GM21717 (cell line): ENCODE results near the gene TSPAN18.

Source experiments
- ATAC-seq: cut with Tn5 transposase; IDR thresholded peaks from one replicate; pipeline ENCODE4 v1.9.1; 2021; ENCODE audit warnings: mild to moderate bottlenecking, moderate library complexity; ENCODE audit not compliant: unreplicated experiment

TSPAN18 gene

DNA sequence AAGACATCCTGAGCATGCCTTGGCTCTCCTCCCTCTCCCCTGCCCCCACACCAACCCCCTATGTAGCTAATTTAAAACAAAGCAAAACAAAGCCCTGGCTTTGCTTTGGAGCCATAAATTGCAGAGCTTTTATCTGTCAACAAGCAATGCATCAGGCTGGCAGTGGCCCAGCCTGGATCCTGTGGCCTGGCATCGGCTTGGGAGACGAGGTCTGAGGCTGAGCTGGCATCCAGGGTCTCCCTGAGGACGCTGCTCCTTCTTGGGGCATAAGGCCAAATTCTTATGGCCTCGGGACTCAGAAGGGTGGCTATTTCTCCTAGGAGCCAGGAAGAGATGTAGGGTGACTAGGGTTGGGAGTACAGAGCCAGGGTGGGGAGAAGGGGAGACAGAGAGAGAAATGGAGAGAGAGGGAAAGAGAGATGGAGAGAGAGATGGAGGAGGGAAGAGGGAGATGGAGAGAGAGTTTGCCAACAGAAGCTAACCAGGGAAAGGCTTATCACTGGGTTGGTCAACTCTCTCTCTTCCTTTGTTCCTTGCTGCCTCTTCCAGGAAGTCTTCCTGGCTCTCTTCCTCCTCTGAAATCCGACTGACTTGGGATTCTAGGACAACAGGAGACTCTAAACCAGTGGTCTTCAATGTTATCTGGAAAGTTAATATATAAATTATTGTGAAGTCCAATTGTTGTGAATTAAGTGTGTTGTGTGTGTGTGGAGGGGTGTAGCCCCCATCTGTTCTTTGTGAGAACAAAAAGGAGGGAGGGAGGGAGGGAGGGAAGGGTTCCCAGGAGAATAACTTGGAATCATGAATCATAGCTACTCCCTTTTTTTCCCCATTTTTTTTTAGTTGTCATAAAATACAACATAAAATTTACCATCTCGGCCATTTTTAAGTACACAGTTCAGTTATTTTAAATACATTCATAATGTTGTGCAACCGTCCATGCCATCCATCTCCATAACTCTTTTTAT is 29.1 kb downstream of the TSPAN18 start:
- no peak for ATAC-seq

DNA sequence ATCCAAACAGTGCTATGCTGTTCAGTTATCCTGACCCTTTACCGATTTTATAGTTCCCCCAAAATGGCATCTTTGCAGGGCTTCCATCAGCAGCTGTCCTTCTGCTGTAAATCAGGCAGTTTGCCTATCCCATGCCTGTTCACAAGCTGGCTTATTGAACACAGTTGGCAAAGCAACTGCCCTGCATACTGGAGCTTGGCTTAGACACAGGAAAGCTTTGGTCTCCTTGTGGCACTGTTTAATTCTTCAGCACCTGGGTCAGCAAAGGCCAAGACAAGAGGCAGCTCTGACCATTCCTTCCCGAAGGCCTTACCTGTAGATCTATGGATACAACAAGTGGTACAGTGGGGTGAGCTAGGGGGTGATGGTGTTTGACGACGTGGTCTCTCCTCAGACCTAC is 32.2 kb downstream of the TSPAN18 start:
- no peak for ATAC-seq

GRCh38 chr11:44759743-44760476 is 33.1 kb downstream of the TSPAN18 start:
- ATAC-seq, result no peak

GRCh38 chr11:44760477-44760872 is 33.7 kb downstream of the TSPAN18 start:
- ATAC-seq, result no peak

DNA sequence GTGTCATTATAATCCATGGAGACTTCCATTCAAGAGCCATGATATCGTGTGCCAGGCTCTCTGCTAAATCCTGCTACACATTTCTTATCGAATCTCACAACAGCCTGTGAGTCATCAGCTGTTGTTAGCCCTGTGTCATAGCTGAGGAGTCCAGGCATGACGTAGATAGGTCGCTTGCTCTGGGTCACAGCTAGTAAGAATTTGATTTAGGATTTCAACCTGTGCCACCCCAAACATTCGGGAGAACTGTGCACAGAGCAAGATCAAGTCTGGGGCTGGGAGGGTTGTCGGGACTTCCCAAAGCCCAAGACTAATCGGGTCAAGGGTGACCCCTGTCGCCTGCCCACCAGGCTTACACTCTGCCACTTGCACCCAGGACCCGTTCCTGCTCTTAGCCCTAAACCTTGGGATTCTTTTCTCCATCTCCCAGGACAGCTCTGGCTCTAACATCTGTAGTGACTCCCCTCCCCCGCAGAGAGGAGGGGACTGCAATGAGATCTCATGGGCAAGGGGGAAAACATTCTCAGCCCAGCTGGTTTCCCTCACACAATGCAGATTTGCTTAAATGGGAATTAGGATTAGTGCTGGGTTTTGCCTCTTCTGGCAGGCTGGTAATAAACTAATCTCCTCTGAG is 34.3 kb downstream of the TSPAN18 start:
- ATAC-seq, result no peak

DNA sequence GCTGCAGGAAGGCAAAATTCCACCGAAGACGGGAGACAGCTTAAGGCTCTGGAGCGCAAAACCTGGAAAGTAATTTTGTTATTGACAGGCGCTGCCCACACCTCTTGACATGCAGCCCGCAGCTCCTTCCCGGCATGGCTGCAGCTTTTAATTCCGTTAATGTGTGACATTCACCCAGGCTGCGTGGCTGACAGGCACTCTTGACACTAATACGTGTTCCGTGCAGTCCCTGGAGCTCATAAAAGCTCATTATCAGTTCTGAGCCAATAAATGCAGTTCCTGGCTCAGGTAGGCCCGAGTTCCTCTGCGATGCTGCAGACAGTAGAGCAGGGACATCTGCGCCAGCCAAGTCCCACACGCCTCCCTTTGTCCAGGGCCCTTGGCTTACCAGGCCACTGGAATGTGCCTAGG is 34.8 kb downstream of the TSPAN18 start:
- ATAC-seq, result no peak

DNA sequence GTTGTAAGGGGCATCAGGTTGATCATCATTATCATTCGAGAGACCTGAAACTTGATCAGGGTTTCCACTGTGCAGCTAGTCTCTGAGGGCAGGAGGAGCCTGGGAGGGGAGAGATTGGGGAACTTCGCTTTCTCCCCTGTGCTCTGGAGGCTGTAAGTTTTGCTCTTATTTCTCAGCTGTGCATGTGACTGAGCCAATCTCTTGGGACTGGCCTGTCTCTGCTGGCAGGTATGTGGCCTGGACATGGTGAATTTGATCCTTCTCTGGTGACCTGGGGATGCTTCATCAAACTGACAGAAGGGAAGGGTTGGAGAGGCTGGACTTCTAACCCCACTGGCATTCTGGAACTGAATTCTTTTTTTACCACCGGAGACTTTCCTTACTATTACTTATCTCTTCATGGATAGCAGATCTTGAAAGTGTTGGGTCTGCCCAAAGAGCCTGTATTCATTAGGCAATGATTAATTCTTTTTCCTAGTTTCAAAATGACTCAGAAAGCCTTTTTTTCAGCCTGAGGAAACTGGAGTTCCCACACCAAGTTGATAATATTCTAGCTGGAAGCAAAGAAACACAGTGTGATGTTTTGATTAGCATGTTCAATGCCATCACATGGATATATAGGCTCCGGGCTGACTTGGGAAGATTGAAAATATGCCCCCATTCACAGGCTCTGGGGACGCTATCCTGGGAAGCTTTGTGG is 36.5 kb downstream of the TSPAN18 start:
- no peak for ATAC-seq

GRCh38 chr11:44764583-44764982 is 37.8 kb downstream of the TSPAN18 start:
- no peak for ATAC-seq

GRCh38 chr11:44765026-44765595 is 38.3 kb downstream of the TSPAN18 start:
- no peak for ATAC-seq

GRCh38 chr11:44765676-44766075 is 38.9 kb downstream of the TSPAN18 start:
- ATAC-seq, result no peak

- no peak for ATAC-seq
Observed at GRCh38 chr11:44766112-44766971, 39.6 kb downstream of the TSPAN18 start.

GRCh38 chr11:44766972-44767278 is 40.2 kb downstream of the TSPAN18 start:
- ATAC-seq, result no peak

GRCh38 chr11:44767421-44767820 is 40.7 kb downstream of the TSPAN18 start:
- no peak for ATAC-seq

DNA sequence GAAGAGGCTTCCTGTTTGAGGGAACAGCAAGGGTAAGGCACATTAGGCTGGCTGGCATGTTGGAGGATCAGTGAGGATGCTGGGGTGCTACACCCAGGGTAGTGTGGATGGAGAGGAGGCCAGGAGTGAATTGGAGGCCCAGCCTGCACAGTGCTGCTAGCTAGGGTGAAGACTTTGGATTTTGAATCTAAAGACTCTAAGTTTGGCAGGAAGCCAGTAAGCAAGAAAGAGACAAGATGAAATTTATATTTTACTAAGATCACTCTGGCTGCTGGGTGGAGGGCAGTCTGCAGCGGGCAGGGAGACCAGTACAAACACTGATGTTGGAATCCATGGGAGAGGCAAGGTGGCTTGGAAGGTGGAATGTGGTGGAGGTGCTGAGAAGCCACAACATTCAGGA is 43.6 kb downstream of the TSPAN18 start:
- ATAC-seq, result no peak

- ATAC-seq, result no peak
Observed at GRCh38 chr11:44771252-44771734, 44.5 kb downstream of the TSPAN18 start.

DNA sequence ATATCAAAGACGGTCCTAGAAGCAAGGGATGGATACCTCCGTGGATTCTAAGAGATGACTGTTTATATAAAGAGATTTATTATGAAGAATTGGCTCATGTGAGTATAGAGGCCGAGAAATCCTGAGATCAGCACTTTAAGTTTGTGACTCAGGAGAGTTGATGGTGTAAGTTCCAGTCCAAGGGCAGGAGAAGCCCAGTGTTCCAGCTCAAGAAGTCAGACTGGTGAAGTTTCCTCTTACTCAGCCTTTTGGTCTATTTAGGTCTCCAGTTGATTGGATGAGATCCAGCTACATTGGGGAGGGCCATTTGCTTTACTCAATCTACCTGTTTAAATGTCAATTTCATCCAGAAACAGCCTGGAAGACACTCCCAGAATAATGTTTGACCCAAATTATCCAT is 45.1 kb downstream of the TSPAN18 start:
- no peak for ATAC-seq

DNA sequence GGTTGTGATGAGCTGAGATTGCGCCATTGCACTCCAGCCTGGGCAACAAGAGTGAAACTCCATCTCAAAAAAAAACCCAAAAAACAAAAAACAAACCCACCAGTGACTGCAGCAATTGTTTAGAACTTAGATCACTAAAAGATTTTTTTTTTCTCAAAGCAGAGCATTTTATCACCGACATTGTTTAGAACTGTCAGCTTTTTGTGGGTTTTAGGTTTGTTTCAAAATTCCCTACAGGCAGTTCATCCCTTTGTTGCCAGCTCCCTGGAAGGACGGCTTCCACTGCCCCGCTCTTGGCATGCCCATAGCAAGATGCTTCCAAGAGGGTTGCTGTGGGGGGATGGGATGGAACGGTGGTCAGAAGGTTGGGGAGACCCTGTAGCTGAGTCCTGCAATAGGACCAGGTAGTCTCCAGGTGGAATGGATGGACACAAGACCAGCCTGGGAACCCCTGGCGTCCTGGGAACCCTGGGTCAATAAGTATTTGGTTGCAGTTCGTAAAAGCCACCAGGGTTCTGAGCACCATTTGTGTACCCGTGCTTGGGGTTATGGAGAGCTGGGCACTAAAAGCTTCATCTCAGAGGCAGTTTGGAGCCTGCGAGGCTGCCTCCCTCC is 46.7 kb downstream of the TSPAN18 start:
- ATAC-seq, result no peak

- no peak for ATAC-seq
Observed at GRCh38 chr11:44774108-44774507, 47.3 kb downstream of the TSPAN18 start.

DNA sequence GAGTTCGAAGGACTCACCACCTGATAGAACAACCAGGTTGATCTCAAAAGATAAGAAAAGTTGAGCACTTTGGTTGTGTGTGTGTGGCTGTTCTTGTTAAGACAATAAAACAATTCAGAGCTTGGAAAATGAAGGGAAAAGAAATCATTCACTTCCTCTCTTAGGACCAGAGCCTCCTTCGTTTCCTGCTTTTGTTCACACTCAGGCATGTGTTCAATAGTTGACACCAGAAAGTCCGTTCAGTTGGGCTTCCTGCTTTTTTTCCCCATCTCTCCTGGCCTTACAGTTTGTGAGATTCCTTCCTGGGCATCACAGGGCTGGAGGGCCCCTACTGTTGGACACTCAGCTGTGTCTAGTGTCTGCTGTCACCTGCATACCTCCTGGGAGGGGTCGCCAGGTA is 48.0 kb downstream of the TSPAN18 start:
- ATAC-seq, result no peak
